Measurements from ENCODE around the gene C1orf21. TPM values are rescaled to one million over a fixed set of nuclear protein-coding genes. Genes with fewer than 3 reads are reported as not detected.

The C1orf21 gene
- total and polyA plus RNA-seq, 8 donors, result 37.0 to 75.3 (median 47.3) TPM

DNA sequence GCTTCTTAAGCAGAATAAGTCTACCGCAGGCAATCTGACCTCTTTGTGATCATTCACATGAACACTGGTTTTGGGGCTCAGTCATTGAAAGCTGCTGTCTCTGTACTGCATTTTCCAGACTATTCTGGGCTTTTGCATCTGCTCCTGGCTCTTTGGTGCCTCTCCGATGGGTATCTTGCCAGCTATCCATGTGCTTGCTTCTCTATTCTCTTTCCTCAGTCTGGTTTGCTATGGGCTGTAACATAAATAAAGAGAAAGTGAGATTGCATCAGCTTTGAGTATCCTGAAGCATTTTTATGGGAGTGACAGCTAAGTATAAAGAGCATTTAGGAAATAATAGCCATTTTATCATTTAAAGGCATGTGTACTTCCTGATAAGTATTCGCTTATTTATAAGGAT lies 70.7 kb downstream of the C1orf21 start:
- Histone ChIP-seq H3K27me3 (no peaks in the 10 kb centered on the region), H3K4me3 (no peak overlapping the region), H3K36me3 (no peaks in the 10 kb centered on the region), H3K4me1 (peaks cover 5 to 9% of the 10 kb centered on the region in 2 donors), H3K9me3 (no peaks in the 10 kb centered on the region), H3K27ac (no peak overlapping the region)
- ATAC-seq (peak; percentile 55), DNase-seq (no peak)
- intact Hi-C loops (cut with DNase I), result no loop called here
- TF ChIP-seq, protein P1, sequence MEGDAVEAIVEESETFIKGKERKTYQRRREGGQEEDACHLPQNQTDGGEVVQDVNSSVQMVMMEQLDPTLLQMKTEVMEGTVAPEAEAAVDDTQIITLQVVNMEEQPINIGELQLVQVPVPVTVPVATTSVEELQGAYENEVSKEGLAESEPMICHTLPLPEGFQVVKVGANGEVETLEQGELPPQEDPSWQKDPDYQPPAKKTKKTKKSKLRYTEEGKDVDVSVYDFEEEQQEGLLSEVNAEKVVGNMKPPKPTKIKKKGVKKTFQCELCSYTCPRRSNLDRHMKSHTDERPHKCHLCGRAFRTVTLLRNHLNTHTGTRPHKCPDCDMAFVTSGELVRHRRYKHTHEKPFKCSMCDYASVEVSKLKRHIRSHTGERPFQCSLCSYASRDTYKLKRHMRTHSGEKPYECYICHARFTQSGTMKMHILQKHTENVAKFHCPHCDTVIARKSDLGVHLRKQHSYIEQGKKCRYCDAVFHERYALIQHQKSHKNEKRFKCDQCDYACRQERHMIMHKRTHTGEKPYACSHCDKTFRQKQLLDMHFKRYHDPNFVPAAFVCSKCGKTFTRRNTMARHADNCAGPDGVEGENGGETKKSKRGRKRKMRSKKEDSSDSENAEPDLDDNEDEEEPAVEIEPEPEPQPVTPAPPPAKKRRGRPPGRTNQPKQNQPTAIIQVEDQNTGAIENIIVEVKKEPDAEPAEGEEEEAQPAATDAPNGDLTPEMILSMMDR (IDR thresholded peaks at IDR 0.05), result no peak

DNA sequence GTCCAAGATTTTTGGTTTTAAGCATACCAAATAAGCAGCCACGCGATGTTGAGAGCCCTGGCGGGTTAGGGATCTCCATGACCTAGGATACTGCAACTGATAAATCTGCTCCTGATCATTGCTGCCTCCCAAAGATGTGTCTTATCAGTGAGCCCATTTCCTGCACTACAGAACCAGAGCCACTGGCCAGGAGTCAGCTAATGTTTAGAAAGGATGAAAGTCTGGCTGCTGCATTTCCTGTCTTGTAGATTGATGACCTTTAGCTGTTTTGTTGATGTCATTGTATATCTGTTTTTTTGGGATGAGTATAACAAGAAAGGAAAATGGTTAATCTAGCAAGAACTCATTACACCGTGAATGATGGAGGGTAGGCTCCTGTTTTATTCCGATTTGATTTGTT lies 74.5 kb downstream of the C1orf21 start:
- peaks cover 5 to 9% of the 10 kb centered on the region in 2 donors for H3K4me1 ChIP-seq
- no peaks in the 10 kb centered on the region for H3K27me3 ChIP-seq
- TF ChIP-seq, protein P1 (IDR thresholded peaks at IDR 0.05), result no peak
- H3K36me3 ChIP-seq, result no peaks in the 10 kb centered on the region
- H3K4me3 ChIP-seq, result no peak overlapping the region
- no peak overlapping the region for H3K27ac ChIP-seq
- H3K9me3 ChIP-seq, result no peaks in the 10 kb centered on the region
- intact Hi-C loops (cut with DNase I), result no loop called here
- ATAC-seq, result no peak
- DNase-seq, result no peak

- H3K4me1 ChIP-seq, result peaks cover 5 to 6% of the 10 kb centered on the region in 2 donors
- intact Hi-C loops (cut with DNase I), result no loop called here
These were observed 75.3 kb downstream of the C1orf21 start for GRCh38 chr1:184462155-184462554.

DNA sequence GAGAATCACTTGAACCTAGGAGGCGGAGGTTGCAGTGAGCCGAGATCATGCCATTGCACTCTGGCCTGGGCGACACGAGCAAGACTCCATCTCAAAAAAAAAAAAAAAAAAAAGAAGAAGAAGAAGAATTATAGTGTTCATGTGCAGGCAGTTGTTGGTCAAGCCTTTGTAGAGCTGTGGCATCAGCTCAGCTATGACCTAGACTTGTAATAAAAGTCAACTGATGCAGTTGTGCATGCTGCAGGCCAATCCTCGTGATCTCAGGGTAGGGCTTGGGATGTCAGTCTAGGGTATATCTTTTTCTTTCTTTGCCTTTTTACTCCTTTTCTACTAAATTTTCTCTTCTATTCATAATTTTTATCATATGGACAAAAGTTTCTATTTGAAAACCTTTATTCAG lies 76.2 kb downstream of the C1orf21 start:
- TF ChIP-seq, protein P1 (IDR thresholded peaks at IDR 0.05), result no peak
- Histone ChIP-seq H3K27ac (no peak overlapping the region), H3K4me3 (no peak overlapping the region), H3K9me3 (no peaks in the 10 kb centered on the region), H3K4me1 (peaks cover 5 to 6% of the 10 kb centered on the region in 2 donors), H3K36me3 (no peaks in the 10 kb centered on the region), H3K27me3 (no peaks in the 10 kb centered on the region)
- ATAC-seq (no peak), DNase-seq (no peak)
- intact Hi-C loops (cut with DNase I), result no loop called here

More at GRCh38 chr1:184462155-184462554, 75.3 kb downstream of the C1orf21 start:
- ATAC-seq (no peak), DNase-seq (no peak)
- TF ChIP-seq, protein P1 (IDR thresholded peaks at IDR 0.05), result no peak
- Histone ChIP-seq H3K27me3 (no peaks in the 10 kb centered on the region), H3K4me3 (no peak overlapping the region), H3K36me3 (no peaks in the 10 kb centered on the region), H3K9me3 (no peaks in the 10 kb centered on the region), H3K27ac (no peak overlapping the region)

- Histone ChIP-seq H3K27ac (no peak overlapping the region), H3K4me3 (no peak overlapping the region), H3K4me1 (peaks cover 5 to 6% of the 10 kb centered on the region in 2 donors), H3K27me3 (no peaks in the 10 kb centered on the region), H3K9me3 (no peaks in the 10 kb centered on the region), H3K36me3 (no peaks in the 10 kb centered on the region)
- intact Hi-C loops (cut with DNase I), result no loop called here
- ATAC-seq (no peak), DNase-seq (no peak)
- TF ChIP-seq, protein P1 (IDR thresholded peaks at IDR 0.05), result no peak
These were observed 76.9 kb downstream of the C1orf21 start for GRCh38 chr1:184463680-184464079.

All from left lung (tissue), 10 donors.